ENCODE results near the gene TWSG1. TPM values are rescaled to one million over a fixed set of nuclear protein-coding genes. Genes with fewer than 3 reads are reported as not detected.

Gene TWSG1
- total and polyA plus RNA-seq, 2 of the 13 experiments (the other 11 are each of a cell fraction or from before 2014, with no cell fraction given) = 6.6 to 9.4 TPM

GRCh38 chr18:9334973-9335696 is 562 bp downstream of the TWSG1 start (continued):
- TF ChIP-seq PLSCR1 (CRISPR knock-in tag; IDR thresholded peaks at IDR 0.05; ENCODE audit: borderline replicate concordance) (no peak), ZFP82 (CRISPR knock-in tag; IDR thresholded peaks at IDR 0.05; ENCODE audit: borderline replicate concordance) (no peak), ZNF792 (CRISPR knock-in tag; IDR thresholded peaks at IDR 0.05) (no peak), MAX (IDR thresholded peaks at IDR 0.05) (no peak), MEF2D (CRISPR knock-in tag; IDR thresholded peaks at IDR 0.05) (no peak), ATAD3A (CRISPR knock-in tag; IDR thresholded peaks at IDR 0.05) (no peak), ZNF687 (CRISPR knock-in tag; IDR thresholded peaks at IDR 0.05) (peak; percentile 12; the same call in 1 of the 2 replicates), ATF3 (CRISPR knock-in tag; IDR thresholded peaks at IDR 0.05) (no peak), ZNF10 (CRISPR knock-in tag; IDR thresholded peaks at IDR 0.05; ENCODE audit: borderline replicate concordance, low read depth) (no peak), SAFB2 (CRISPR knock-in tag; IDR thresholded peaks at IDR 0.05; ENCODE audit: borderline replicate concordance, low read depth) (no peak), ZMAT5 (CRISPR knock-in tag; IDR thresholded peaks at IDR 0.05; ENCODE audit: borderline replicate concordance, low read depth) (no peak), DR1 (CRISPR knock-in tag; IDR thresholded peaks at IDR 0.05) (no peak)
- TF ChIP-seq, protein P1, sequence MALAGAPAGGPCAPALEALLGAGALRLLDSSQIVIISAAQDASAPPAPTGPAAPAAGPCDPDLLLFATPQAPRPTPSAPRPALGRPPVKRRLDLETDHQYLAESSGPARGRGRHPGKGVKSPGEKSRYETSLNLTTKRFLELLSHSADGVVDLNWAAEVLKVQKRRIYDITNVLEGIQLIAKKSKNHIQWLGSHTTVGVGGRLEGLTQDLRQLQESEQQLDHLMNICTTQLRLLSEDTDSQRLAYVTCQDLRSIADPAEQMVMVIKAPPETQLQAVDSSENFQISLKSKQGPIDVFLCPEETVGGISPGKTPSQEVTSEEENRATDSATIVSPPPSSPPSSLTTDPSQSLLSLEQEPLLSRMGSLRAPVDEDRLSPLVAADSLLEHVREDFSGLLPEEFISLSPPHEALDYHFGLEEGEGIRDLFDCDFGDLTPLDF (CRISPR knock-in tag; IDR thresholded peaks at IDR 0.05) = no peak
- TF ChIP-seq, protein P2, sequence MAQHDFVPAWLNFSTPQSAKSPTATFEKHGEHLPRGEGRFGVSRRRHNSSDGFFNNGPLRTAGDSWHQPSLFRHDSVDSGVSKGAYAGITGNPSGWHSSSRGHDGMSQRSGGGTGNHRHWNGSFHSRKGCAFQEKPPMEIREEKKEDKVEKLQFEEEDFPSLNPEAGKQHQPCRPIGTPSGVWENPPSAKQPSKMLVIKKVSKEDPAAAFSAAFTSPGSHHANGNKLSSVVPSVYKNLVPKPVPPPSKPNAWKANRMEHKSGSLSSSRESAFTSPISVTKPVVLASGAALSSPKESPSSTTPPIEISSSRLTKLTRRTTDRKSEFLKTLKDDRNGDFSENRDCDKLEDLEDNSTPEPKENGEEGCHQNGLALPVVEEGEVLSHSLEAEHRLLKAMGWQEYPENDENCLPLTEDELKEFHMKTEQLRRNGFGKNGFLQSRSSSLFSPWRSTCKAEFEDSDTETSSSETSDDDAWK (CRISPR knock-in tag; IDR thresholded peaks at IDR 0.05) = no peak
- TF ChIP-seq, protein P3, sequence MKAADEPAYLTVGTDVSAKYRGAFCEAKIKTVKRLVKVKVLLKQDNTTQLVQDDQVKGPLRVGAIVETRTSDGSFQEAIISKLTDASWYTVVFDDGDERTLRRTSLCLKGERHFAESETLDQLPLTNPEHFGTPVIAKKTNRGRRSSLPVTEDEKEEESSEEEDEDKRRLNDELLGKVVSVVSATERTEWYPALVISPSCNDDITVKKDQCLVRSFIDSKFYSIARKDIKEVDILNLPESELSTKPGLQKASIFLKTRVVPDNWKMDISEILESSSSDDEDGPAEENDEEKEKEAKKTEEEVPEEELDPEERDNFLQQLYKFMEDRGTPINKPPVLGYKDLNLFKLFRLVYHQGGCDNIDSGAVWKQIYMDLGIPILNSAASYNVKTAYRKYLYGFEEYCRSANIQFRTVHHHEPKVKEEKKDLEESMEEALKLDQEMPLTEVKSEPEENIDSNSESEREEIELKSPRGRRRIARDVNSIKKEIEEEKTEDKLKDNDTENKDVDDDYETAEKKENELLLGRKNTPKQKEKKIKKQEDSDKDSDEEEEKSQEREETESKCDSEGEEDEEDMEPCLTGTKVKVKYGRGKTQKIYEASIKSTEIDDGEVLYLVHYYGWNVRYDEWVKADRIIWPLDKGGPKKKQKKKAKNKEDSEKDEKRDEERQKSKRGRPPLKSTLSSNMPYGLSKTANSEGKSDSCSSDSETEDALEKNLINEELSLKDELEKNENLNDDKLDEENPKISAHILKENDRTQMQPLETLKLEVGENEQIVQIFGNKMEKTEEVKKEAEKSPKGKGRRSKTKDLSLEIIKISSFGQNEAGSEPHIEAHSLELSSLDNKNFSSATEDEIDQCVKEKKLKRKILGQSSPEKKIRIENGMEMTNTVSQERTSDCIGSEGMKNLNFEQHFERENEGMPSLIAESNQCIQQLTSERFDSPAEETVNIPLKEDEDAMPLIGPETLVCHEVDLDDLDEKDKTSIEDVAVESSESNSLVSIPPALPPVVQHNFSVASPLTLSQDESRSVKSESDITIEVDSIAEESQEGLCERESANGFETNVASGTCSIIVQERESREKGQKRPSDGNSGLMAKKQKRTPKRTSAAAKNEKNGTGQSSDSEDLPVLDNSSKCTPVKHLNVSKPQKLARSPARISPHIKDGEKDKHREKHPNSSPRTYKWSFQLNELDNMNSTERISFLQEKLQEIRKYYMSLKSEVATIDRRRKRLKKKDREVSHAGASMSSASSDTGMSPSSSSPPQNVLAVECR (CRISPR knock-in tag; IDR thresholded peaks at IDR 0.05; ENCODE audit: borderline replicate concordance) = peak; percentile 1; the same call in 1 of the 2 replicates

All from HepG2 (cell line).